Measurements from ENCODE around the gene LINGO3. TPM values are rescaled to one million over a fixed set of nuclear protein-coding genes. Genes with fewer than 3 reads are reported as not detected.

LINGO3 gene
- polyA plus RNA-seq, 3 donors: 0.05 to 0.19 TPM; not detected in 1

- no peak overlapping the region for H3K27ac ChIP-seq (ENCODE audit: low read depth, low read length)
- WGBS, 3 donors: 44 to 81% (median 79%) methylated on average over 9 to 10 of the region's 10 CpGs
These were observed 22.3 kb upstream of the LINGO3 start for GRCh38 chr19:2330255-2330631.

DNA sequence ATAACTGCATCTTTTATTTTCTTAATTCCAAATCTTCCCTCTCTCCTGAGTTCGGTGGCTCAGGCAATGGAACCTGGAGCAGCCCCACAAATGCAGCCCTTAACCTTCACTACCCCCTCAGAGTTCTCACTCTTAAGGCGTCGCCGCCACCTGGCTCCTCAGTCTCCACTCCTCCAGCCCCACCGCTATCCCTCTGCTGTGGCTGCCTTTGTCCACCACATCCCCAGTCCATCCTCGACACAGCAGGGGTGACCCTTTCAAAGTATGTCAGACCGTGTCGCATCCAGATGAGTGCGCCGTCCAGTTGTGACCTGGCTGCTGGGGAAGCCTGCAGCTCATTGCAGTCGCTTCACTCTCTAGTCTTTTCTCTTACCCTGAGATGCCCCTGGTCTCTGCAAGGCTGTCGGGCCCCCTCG lies 21.6 kb upstream of the LINGO3 start:
- 54 to 66% (median 55%) methylated on average over 13 of the region's 13 CpGs for WGBS, 3 donors
- H3K27ac ChIP-seq (ENCODE audit: low read depth, low read length): no peak overlapping the region

GRCh38 chr19:2329149-2329478 lies 21.2 kb upstream of the LINGO3 start:
- WGBS, 3 donors: 1 to 6% (median 5%) methylated on average over 16 of the region's 16 CpGs
- no peak overlapping the region for H3K27ac ChIP-seq (ENCODE audit: low read depth, low read length)

- 0 to 1% (median 0%) methylated on average over 69 to 89 of the region's 89 CpGs for WGBS, 3 donors
These were observed 20.6 kb upstream of the LINGO3 start, which contains the start of the genes LSM7 and SPPL2B for GRCh38 chr19:2328401-2329148. TSS of gene LSM7 (minus strand) at chr19:2328586. CDS start at chr19:2328566, 20 bp downstream. TSS of gene SPPL2B (plus strand) at chr19:2328684. CDS start at chr19:2328710, 26 bp downstream.

DNA sequence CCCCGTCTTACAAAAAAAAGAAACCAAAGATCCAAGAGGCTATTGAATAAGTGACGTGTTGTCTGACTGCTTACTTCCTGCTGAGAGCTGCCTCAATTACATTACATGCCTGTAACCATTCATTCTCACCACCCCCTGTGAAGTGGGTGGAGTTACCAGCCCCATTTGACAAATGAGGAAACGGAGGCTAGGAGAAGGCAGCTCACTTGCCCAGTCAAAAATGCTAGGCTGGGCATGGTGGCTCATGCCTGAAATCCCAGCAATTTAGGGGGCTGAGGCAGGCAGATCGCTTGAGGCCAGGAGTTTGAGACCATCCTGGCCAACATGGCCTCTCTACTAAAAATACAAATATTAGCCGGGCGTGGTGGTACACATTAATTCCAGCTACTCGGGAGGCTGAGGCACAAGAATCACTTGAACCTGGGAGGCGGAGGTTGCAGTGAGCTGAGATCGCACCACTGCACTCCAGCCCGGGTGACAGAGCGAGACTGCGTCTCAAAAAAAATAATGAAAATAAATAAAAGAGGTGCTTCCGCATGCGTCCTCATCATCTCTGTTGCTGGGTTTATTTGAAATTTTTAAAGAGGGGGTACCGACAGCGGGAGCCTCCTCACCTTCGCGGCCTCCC lies 19.9 kb upstream of the LINGO3 start:
- WGBS, 3 donors: 1 to 2% (median 1%) methylated on average over 18 of the region's 18 CpGs
- H3K27ac ChIP-seq (ENCODE audit: low read depth, low read length): no peak overlapping the region

More at GRCh38 chr19:2328401-2329148, 20.6 kb upstream of the LINGO3 start, which contains the start of the genes LSM7 and SPPL2B:
- H3K27ac ChIP-seq (ENCODE audit: low read depth, low read length): no peak within 1 kb of the TSS

- H3K27ac ChIP-seq (ENCODE audit: low read depth, low read length): no peak overlapping the region
- 87 to 89% (median 88%) methylated on average over 16 of the region's 16 CpGs for WGBS, 3 donors
These were observed 18.9 kb upstream of the LINGO3 start for GRCh38 chr19:2326699-2327360.

DNA sequence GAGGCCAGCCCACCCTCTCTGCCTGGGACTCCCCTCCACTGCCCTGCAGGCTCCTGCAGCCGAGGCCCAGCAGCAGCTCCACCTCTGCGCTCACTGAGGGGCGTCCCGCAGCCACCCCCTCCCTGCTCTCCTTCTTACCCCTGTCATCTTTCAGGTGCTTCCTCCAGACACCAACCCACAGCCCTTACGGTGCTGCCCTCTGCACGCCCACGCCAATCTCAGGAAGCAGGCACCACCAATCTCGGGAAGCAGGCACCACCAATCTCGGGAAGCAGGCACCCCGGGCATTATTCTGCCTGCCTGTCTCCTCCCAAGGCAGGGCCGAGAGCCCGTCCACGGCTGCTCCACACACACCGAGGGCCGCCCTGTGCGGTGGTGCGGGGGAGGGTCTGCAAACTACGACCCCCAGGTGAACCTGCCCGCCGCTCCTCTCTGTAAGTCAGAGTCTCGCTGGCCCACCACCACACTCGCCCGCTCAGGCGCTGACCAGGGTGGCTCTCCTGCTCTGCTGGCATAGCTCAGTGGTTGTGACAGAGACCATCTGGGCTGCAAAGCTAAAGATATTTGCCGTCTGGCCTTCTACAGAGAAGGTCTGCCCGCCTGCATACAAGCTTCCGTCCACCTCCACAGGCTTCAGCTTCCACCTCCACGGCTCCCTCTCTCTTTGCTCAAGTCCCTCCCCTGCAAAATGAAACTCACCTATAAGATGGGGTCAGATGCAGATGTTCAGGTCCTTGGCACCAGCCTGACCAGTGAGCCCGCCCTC lies 17.5 kb upstream of the LINGO3 start:
- WGBS, 3 donors: 58 to 78% (median 61%) methylated on average over 26 to 29 of the region's 29 CpGs
- no peak overlapping the region for H3K27ac ChIP-seq (ENCODE audit: low read depth, low read length)

DNA sequence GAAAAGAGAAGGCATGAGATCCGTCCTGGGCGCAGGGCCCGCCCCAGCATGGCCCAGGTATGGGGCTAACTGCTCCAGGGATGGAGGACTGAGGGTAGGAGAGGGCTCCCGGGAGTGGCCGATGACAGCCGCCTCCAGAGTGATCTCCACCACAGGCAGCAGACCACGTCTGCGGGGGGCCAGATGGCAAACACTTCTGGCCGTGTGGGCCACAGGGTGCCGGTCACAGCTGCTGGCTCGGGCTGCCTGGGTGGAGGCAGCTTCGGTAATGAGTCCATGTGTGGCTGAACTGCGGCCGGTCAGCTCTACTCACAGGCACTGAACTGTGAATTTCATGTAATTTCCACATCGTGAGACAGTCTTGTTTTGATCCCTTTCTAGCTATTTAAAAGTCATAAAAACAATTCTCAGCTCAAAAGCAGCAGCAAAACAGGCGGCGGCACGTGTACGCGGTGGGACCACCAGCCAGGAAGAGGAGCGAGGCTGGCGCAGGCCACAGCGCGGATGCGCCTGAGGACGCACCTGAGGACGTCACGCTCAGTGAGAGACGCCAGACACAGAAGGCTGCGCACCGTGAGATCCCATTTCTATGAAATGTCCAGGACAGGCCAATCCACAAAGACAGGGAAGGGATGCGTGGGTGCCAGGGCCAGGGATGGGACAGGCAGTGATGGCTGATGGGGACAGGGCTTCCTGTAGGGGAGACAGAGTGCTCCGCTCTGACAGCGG lies 16.4 kb upstream of the LINGO3 start:
- H3K27ac ChIP-seq (ENCODE audit: low read depth, low read length): no peak overlapping the region
- 84 to 86% (median 86%) methylated on average over 34 of the region's 34 CpGs for WGBS, 3 donors

DNA sequence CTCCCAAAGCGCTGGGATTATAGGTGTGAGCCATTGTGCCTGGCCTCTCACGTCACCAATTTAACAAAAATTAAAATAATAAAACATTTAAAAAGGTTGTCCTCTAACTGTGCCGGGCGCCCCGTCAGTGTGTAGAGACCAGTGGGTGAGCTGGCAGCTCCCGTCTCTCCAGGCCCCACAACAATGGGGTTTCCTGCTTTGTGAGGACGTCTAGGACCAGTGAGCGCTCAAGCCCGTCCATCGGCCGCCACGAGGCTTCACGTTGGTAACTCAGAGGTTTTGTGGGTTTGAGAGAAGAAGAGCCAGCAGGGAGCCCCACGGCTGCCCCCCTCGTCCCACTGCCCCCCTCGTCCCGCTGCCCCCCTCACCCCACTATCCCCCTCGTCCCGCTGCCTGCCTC lies 15.8 kb upstream of the LINGO3 start:
- no peak overlapping the region for H3K27ac ChIP-seq (ENCODE audit: low read depth, low read length)
- 82 to 91% (median 86%) methylated on average over 19 of the region's 19 CpGs for WGBS, 3 donors

GRCh38 chr19:2321565-2322283 lies 13.8 kb upstream of the LINGO3 start:
- H3K27ac ChIP-seq (ENCODE audit: low read depth, low read length): no peak overlapping the region
- WGBS, 3 donors: 89 to 95% (median 92%) methylated on average over 32 to 39 of the region's 39 CpGs

GRCh38 chr19:2320939-2321338 lies 13.0 kb upstream of the LINGO3 start:
- H3K27ac ChIP-seq (ENCODE audit: low read depth, low read length): no peak overlapping the region
- WGBS, 3 donors: 87 to 96% (median 91%) methylated on average over 10 to 12 of the region's 12 CpGs

DNA sequence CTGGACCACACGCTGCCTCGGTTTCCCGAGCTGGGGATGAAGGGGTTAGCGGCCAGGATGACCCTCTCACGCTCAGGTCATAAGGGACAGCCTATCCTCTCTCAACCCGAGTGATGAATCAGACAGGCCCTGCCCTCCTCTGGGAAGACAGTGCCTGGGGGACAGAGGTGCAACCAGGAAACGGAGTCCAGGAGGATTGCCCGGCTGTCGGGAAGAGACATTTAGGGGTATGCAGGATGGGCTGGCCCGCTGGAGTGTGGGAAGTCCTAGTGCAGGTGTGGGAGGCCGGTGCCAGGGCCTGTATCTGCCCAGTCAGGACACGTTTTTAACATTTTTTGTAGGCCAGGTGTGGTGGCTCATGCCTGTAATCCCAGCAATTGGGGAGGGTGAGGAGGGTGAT lies 12.1 kb upstream of the LINGO3 start:
- whole genome bisulfite sequencing, 3 donors: 73 to 81% (median 79%) methylated on average over 12 of the region's 12 CpGs

GRCh38 chr19:2319551-2319950 lies 11.6 kb upstream of the LINGO3 start:
- H3K27ac ChIP-seq (ENCODE audit: low read depth, low read length): no peak overlapping the region
- 87 to 95% (median 90%) methylated on average over 18 to 20 of the region's 20 CpGs for WGBS, 3 donors

More for the DNA sequence above, 12.1 kb upstream of the LINGO3 start:
- H3K27ac ChIP-seq (ENCODE audit: low read depth, low read length): no peak overlapping the region

GRCh38 chr19:2318923-2319322 lies 11.0 kb upstream of the LINGO3 start:
- no peak overlapping the region for H3K27ac ChIP-seq (ENCODE audit: low read depth, low read length)
- WGBS, 3 donors: 62 to 92% (median 88%) methylated on average over 6 of the region's 6 CpGs

GRCh38 chr19:2317756-2318155 lies 9.8 kb upstream of the LINGO3 start:
- 82 to 91% (median 83%) methylated on average over 24 to 25 of the region's 25 CpGs for WGBS, 3 donors
- no peak overlapping the region for H3K27ac ChIP-seq (ENCODE audit: low read depth, low read length)

GRCh38 chr19:2317300-2317699 lies 9.3 kb upstream of the LINGO3 start:
- 92% methylated on average over 13 of the region's 13 CpGs for WGBS, 3 donors
- no peak overlapping the region for H3K27ac ChIP-seq (ENCODE audit: low read depth, low read length)

- WGBS, 3 donors: 26 to 30% (median 28%) methylated on average over 22 of the region's 22 CpGs
- H3K27ac ChIP-seq (ENCODE audit: low read depth, low read length): no peak overlapping the region
These were observed 7.9 kb upstream of the LINGO3 start for GRCh38 chr19:2315818-2316353.

Measured in adipose tissue (tissue), 3 donors.